KMS-11 (cell line): ENCODE measurements around the gene ZBTB17.

Experiments used
- H2AFZ ChIP-seq: fragments of 200-600 bp; sonication (generic); 2 replicates; pipeline ENCODE4 v1.6.1; 2016; ENCODE audit warnings: antibody characterized with exemption, mixed run types, low read depth
- H3K27ac ChIP-seq: fragments of 200-600 bp; sonication (generic); 2 replicates; pipeline ENCODE4 v1.6.1; 2016; ENCODE audit warnings: mild to moderate bottlenecking, mixed run types
- H3K27me3 ChIP-seq: fragments of 200-600 bp; sonication (generic); 2 replicates; pipeline ENCODE4 v1.6.1; 2017; ENCODE audit warnings: mild to moderate bottlenecking, low read depth, mixed run types, moderate library complexity; ENCODE audit not compliant: insufficient read depth
- H3K36me3 ChIP-seq: fragments of 200-600 bp; sonication (generic); 2 replicates; pipeline ENCODE4 v1.6.1; 2017; ENCODE audit warnings: mild to moderate bottlenecking, mixed run types; ENCODE audit not compliant: insufficient read depth
- H3K4me1 ChIP-seq: fragments of 200-600 bp; sonication (generic); 2 replicates; pipeline ENCODE4 v1.6.1; 2016; ENCODE audit warnings: mild to moderate bottlenecking, low read depth, mixed run types; ENCODE audit not compliant: poor library complexity, severe bottlenecking
- H3K4me2 ChIP-seq: fragments of 200-600 bp; sonication (generic); 2 replicates; pipeline ENCODE4 v1.7.0; 2016; ENCODE audit warnings: mild to moderate bottlenecking, mixed run types
- H3K4me3 ChIP-seq: fragments of 200-600 bp; sonication (generic); IDR thresholded peaks from 2 replicates; pipeline ENCODE4 v1.6.1; 2017; ENCODE audit warnings: low read depth, low read length, mixed read lengths; ENCODE audit not compliant: insufficient read depth
- H3K79me2 ChIP-seq: fragments of 200-600 bp; sonication (generic); 2 replicates; pipeline ENCODE4 v1.6.1; 2016; ENCODE audit warnings: low read depth, mixed run types; ENCODE audit not compliant: insufficient read depth
- H3K9ac ChIP-seq: fragments of 200-600 bp; sonication (generic); 2 replicates; pipeline ENCODE4 v1.6.1; 2016; ENCODE audit warnings: mild to moderate bottlenecking, mixed run types
- H4K20me1 ChIP-seq: fragments of 200-600 bp; sonication (generic); 2 replicates; pipeline ENCODE4 v1.6.1; 2016; ENCODE audit warnings: mild to moderate bottlenecking, mixed run types; ENCODE audit not compliant: insufficient read depth
- TF ChIP-seq, protein P1 (sequence below): fragments of 200-600 bp; sonication (generic); conservative IDR thresholded peaks from 2 replicates; pipeline ENCODE4 v1.6.1; 2017; ENCODE audit warnings: low read depth, mild to moderate bottlenecking, antibody characterized with exemption, low read length, moderate library complexity, mixed read lengths

ZBTB17 gene

DNA sequence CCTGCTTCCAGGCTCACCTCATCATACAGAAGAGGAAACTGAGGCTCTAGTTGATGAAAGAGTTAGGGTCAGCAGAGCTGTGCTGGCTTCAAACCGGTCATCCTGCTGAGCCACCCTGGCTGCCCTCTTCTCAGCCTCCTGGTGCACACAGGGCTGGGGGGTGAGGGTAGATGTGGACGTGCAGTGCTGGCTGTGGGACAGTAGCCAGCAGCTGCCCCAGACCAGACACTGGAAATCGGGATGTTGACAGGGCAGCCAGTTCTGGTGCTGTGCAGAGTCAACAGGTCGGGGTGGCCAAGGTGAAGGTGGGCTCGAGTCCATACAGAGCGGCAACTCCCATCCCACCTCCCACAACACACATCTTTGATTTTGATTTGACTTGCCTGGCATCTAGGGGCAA is 44.4 kb upstream of the ZBTB17 start:
- no peaks in the 10 kb centered on the region for H3K36me3 ChIP-seq
- no peak overlapping the region for H3K27ac ChIP-seq
- no peak overlapping the region for H2AFZ ChIP-seq
- TF ChIP-seq, protein P1, sequence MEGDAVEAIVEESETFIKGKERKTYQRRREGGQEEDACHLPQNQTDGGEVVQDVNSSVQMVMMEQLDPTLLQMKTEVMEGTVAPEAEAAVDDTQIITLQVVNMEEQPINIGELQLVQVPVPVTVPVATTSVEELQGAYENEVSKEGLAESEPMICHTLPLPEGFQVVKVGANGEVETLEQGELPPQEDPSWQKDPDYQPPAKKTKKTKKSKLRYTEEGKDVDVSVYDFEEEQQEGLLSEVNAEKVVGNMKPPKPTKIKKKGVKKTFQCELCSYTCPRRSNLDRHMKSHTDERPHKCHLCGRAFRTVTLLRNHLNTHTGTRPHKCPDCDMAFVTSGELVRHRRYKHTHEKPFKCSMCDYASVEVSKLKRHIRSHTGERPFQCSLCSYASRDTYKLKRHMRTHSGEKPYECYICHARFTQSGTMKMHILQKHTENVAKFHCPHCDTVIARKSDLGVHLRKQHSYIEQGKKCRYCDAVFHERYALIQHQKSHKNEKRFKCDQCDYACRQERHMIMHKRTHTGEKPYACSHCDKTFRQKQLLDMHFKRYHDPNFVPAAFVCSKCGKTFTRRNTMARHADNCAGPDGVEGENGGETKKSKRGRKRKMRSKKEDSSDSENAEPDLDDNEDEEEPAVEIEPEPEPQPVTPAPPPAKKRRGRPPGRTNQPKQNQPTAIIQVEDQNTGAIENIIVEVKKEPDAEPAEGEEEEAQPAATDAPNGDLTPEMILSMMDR, result no peak
- H3K4me1 ChIP-seq, result peaks cover 32% of the 10 kb centered on the region
- H3K27me3 ChIP-seq, result peaks cover 3% of the 10 kb centered on the region; the same call in 1 of the 2 replicates
- H4K20me1 ChIP-seq, result no peaks in the 10 kb centered on the region
- H3K4me3 ChIP-seq, result no peak overlapping the region
- no peaks in the 10 kb centered on the region for H3K79me2 ChIP-seq
- H3K4me2 ChIP-seq, result no peak overlapping the region
- no peak overlapping the region for H3K9ac ChIP-seq

DNA sequence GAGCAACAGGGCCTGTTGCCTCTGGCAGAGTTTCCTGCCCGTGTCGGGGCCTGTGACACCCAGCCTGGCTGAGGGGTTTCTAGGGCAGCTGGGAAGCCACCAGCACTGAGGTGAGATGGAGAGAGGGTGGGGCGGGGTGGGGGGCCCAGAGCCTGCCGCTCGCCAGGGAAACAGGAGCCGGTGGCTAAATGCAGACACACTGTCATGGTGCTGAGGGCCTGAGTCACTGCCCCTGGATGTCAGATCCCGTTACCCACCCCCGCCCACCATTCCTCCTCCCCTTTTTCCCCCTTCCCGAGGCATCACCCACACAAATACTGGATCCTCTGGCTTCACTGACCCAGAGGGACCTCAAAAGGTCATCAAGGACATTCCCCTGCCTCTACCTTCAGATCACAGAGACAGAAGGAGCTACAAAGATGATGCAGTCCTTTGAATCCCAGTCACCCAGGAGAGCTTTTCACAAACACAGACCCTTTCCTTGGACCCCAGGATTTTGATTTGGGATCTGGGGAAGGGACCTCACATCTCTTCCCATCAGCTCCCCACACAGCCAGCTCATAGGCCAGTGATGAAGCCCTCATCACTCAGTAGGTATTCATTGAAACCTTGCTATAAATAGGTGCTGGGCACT is 43.9 kb upstream of the ZBTB17 start:
- H3K9ac ChIP-seq, result no peak overlapping the region
- H4K20me1 ChIP-seq, result no peaks in the 10 kb centered on the region
- TF ChIP-seq, protein P1, result no peak
- no peaks in the 10 kb centered on the region for H3K36me3 ChIP-seq
- H3K27me3 ChIP-seq, result peaks cover under 1% of the 10 kb centered on the region; the same call in 1 of the 2 replicates
- H3K4me2 ChIP-seq, result no peak overlapping the region
- H3K79me2 ChIP-seq, result no peaks in the 10 kb centered on the region
- H3K4me1 ChIP-seq, result peaks cover 34% of the 10 kb centered on the region
- no peak overlapping the region for H3K4me3 ChIP-seq
- H2AFZ ChIP-seq, result no peak overlapping the region
- H3K27ac ChIP-seq, result no peak overlapping the region

DNA sequence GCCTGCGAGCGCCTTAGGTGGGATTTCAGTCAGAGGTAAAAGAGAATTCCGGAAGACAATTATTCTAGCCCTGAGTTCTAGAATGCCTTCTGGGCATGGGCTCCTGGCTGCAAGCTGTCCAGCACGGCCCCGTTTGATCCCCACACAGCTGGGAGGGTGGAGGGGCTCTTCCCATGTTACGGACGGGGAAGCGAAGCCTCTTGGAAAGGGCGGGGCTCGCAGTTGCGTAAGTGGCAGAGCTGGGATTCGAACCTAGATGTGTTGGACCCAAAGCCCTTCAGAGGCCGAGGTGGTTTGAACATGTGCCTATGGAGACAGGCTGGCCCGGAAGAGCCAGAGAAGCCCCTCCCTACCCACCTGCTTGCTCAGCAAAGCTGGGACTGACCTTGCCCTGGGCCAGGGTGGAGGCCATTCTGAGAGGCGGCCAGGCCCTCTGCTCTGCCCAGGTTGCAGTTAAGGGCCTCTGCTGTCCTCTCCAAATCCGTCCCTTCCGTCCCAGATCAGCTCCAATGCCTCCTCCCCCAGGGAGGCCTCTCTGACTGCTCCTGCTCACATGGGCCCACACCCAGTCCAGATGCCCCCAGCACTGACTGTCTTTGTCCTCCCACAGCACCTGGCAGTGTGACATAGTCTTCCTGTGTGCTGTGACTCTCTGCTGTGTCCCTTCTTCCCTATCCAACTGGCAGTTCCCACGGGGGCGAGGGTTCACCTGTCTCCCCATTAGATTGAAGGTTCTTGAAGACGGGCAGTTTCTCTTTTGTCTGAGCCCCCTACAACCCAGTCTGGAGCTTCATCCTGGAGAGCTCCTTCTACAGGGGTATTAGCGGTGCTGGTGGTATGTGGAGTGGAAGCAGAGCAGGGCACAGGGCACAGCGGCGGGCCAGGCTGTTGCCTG is 43.1 kb upstream of the ZBTB17 start:
- H2AFZ ChIP-seq, result no peak overlapping the region
- no peaks in the 10 kb centered on the region for H3K36me3 ChIP-seq
- no peaks in the 10 kb centered on the region for H3K79me2 ChIP-seq
- no peaks in the 10 kb centered on the region; the same call in 1 of the 2 replicates for H3K27me3 ChIP-seq
- H3K4me1 ChIP-seq, result peaks cover 42% of the 10 kb centered on the region
- no peak overlapping the region for H3K4me2 ChIP-seq
- H3K9ac ChIP-seq, result no peak overlapping the region
- TF ChIP-seq, protein P1, result no peak
- no peak overlapping the region for H3K4me3 ChIP-seq
- no peak overlapping the region for H3K27ac ChIP-seq
- H4K20me1 ChIP-seq, result no peaks in the 10 kb centered on the region

DNA sequence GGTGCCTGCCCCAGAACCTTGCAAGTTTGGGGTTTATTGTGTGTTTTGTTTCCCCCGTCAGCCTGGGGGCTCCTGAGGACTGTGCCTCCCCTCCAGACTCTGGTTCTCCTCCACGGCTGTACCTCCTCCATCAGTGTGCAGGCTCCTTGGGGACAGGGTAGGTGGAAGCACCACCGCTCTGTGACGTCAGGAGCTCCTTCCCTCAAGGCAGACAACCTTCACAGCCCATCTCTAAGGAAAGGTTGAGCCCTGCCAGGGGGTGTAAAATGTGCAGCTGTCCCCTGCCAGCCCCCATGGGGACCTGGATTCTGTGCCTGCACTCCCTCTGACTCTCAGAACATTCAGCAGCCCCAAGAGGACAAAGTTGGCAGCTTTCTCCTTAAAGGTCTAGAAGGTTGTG is 42.4 kb upstream of the ZBTB17 start:
- no peak overlapping the region for H3K27ac ChIP-seq
- no peaks in the 10 kb centered on the region for H4K20me1 ChIP-seq
- H3K4me2 ChIP-seq, result no peak overlapping the region
- no peak overlapping the region for H3K9ac ChIP-seq
- H3K4me3 ChIP-seq, result no peak overlapping the region
- no peaks in the 10 kb centered on the region; the same call in 1 of the 2 replicates for H3K27me3 ChIP-seq
- TF ChIP-seq, protein P1, result no peak
- no peaks in the 10 kb centered on the region for H3K79me2 ChIP-seq
- peaks cover 49% of the 10 kb centered on the region for H3K4me1 ChIP-seq
- no peaks in the 10 kb centered on the region for H3K36me3 ChIP-seq
- H2AFZ ChIP-seq, result no peak overlapping the region
